GM21786 (cell line): ENCODE measurements around the gene TRAPPC12.

Source experiments
- ATAC-seq: cut with Tn5 transposase; IDR thresholded peaks from one replicate; pipeline ENCODE4 v1.9.1; 2021; ENCODE audit not compliant: unreplicated experiment

The TRAPPC12 gene

GRCh38 chr2:3465844-3466481, 86.5 kb downstream of the TRAPPC12 start:
- no peak for ATAC-seq

- no peak for ATAC-seq
These were observed 87.0 kb downstream of the TRAPPC12 start for GRCh38 chr2:3466482-3466863.

DNA sequence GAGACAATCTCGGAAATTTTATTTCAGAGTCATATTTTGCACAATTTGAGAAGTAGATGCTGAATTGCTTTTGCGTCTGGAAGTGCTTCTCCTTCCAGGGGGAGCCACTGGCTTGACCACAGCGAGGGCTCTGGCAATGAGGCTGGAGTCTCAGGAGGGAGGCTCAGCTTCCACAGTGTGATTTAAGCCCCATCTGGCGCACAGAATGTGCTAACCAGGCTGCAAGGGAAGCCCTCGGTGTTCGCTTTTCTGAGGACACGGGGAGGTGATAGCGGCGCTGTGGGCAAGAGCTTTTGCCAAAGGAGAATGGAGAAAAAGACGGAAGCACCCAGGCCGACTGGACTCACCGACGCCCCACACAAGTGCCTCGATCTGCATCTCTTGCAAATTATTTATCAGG, 87.5 kb downstream of the TRAPPC12 start:
- ATAC-seq, result no peak

- ATAC-seq, result no peak
These were observed 88.2 kb downstream of the TRAPPC12 start for GRCh38 chr2:3467654-3468053.

- ATAC-seq, result no peak
These were observed 88.9 kb downstream of the TRAPPC12 start for GRCh38 chr2:3468296-3468988.

DNA sequence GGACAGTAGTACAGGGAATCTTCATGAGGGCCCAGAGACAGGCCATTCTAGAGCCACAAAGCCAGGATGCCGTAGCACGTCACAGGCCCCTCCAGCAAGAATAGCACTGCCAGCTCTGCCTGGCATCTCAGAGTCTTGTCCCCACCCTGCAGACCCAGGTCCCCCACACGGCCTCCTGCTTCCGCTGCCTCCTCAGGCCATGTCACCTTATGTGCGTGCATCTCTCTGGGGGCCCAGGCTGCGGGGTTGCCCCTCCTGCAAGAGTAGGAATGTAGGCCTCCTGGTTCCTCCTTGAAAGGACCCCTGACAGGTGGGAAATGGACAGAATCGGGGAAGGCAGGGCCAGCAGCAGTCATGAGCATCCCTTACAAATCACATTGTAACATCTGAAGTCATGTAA, 90.0 kb downstream of the TRAPPC12 start:
- no peak for ATAC-seq

- ATAC-seq, result no peak
These were observed 90.7 kb downstream of the TRAPPC12 start for GRCh38 chr2:3470166-3470651.

DNA sequence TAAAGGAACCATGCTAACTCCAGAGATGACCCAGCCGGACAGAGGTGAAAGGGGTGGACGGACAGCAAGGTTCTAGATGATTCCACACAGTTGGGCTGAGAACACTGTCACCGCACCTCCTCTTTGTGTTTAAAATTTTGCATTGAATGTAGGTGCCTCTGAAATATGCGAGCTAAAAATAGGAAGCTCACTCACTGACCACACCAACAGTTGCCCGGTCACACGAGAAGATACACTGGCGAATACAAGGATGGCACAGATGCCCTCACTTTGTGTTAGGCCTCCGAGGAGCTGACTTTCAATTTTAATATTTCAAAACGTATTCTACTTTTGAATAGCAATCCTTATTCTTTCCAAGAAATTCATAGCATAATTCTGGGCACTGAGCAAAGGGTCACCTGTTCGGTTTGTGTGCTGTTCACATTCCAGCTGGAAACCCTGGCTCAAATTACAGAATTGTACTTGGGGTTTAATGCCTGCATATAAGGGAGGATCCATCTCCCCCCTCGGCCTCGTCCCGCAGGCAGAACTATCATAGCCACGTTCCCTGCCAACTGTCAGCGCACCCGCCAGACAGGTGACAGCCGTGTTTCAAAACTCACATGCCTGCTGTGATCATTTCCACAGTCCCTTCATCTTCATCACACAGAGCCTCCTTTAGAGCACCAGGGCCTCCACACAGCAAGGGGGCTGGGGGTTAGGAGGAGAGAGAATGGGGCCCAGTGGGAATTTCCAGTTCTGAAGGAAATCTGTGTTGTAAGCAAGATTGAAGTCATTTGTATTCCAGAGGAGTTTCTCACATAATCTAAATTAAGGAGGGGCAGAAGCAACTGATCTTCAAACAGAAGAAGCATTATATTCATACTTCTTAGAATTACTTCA, 91.6 kb downstream of the TRAPPC12 start:
- no peak for ATAC-seq

GRCh38 chr2:3472296-3472695, 92.8 kb downstream of the TRAPPC12 start:
- ATAC-seq, result no peak

DNA sequence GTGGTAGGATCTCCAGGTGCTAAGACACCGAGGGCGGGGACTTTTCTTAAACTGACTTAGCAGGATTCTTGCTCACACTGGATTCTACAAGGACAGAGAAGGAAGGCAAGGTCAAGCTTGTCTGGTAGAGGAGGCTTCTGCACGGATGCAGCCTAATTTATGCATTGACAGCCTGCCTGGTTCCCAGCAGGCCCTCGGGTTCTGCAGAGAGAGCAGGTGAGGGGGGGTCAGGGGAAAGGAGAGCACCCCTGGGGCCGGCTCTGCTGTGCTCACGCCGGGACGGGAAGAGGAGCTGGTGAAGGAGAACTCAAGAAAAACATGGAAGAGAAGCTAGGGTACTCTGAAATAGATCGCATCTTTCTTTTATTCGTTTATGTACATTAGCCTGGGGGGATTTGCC, 93.5 kb downstream of the TRAPPC12 start:
- ATAC-seq, result no peak

DNA sequence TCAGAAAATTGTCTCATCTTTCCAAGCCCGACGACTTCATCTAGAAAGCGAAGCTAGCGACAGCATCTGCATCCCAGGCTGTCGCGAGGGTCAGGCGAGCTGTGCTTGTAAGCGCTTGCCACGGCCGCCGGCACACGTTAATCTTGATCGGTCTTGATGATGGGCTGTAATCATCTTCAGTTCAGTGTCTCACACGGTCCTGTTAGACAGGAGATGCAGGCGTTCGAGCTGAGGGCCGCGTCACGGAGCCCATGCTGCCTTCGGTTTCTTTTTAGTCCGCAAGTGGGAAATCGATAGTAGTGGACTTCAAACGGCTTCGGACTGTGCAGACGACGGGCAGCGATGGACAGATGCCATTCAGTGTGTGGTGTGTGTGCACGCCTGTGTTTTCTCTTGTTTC, 96.3 kb downstream of the TRAPPC12 start:
- no peak for ATAC-seq

- no peak for ATAC-seq
These were observed 97.0 kb downstream of the TRAPPC12 start for GRCh38 chr2:3476321-3476984.

DNA sequence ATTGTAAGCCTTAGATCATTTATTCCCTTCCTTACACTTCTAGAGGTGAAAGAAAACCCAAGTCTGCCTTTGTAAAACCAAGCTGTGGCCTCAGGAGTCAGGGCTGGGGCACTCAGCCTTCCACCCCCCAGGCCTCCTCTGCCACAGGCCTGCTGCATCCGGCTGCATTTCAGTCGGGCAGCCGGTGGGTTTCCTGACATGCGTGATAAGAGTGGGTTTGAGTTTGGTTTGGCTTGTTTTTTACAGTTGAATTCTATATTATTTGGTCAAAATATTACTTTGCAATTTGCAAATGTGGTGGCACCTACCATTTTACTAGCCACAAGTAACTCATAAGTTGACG, 97.5 kb downstream of the TRAPPC12 start:
- no peak for ATAC-seq

- no peak for ATAC-seq
These were observed 99.4 kb downstream of the TRAPPC12 start for GRCh38 chr2:3478846-3479385.

- ATAC-seq, result no peak
These were observed 100.2 kb downstream of the TRAPPC12 start for GRCh38 chr2:3479430-3480320.

GRCh38 chr2:3480352-3481010, 101.0 kb downstream of the TRAPPC12 start:
- no peak for ATAC-seq

GRCh38 chr2:3481011-3481400, 101.5 kb downstream of the TRAPPC12 start:
- no peak for ATAC-seq

- no peak for ATAC-seq
These were observed 102.4 kb downstream of the TRAPPC12 start for GRCh38 chr2:3481736-3482362.

DNA sequence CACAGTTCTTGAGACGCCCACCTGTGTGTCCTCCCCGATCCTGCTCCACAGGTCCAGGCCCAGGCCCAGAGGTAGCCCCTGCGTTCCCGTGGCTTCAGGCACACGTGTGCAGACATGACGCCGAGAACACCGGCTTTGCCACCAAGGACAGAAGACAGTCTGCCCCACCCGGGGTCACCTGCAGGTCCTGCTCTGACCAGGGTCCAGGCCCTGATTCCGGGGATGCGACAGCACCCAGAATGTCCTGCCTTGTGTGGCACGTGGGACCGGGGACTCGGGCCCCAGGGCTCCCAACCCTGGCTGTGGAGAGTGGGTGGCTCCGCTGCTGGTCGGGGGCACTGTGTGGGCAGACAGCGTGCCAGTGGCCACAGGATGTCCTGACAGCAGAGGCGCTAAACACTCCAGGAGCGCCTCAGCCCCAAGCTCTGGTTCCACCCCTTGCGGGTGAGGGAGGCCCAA, 102.9 kb downstream of the TRAPPC12 start:
- ATAC-seq, result no peak
